Stimulated activated CD4-positive, alpha-beta T cell treated with anti-CD3 and anti-CD28 coated beads, TNF-alpha, amount 100 ng/mL, for 4 hours (primary cell): ENCODE measurements around the gene PDE8A.

ENCODE experiments used
- DNase-seq, 3 experiments: peaks; one replicate each; pipeline ENCODE4 v3.0.0-alpha.2; 2020; ENCODE audit warnings: low read depth in 3 of 3

The PDE8A gene

GRCh38 chr15:85088300-85088699 is 106.6 kb downstream of the PDE8A start:
- DNase-seq: no peak

- no peak for DNase-seq
Observed at GRCh38 chr15:85089929-85090597, 108.4 kb downstream of the PDE8A start.

- no peak for DNase-seq
Observed at GRCh38 chr15:85091990-85092389, 110.3 kb downstream of the PDE8A start.

GRCh38 chr15:85094685-85095084 is 113.0 kb downstream of the PDE8A start:
- no peak for DNase-seq

DNA sequence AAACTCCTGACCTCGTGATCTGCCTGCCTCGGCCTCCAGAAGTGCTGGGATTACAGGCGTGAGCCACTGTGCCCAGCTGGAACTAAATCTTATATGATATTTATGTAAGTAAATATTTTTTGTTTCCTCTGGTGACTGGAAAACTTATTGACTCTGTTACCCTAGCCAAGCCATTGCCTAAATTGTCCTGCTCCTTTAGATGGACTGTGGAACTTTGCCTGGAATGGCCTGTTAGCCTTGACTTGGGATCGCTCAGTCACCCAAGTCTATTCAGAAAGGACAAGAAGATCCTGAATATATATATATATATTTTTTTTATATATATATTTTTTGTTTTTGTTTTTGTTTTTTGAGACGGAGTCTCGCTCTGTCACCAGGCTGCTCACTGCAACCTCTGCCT is 113.9 kb downstream of the PDE8A start:
- DNase-seq: no peak

- DNase-seq: no peak
Observed at GRCh38 chr15:85097250-85097649, 115.6 kb downstream of the PDE8A start.

DNA sequence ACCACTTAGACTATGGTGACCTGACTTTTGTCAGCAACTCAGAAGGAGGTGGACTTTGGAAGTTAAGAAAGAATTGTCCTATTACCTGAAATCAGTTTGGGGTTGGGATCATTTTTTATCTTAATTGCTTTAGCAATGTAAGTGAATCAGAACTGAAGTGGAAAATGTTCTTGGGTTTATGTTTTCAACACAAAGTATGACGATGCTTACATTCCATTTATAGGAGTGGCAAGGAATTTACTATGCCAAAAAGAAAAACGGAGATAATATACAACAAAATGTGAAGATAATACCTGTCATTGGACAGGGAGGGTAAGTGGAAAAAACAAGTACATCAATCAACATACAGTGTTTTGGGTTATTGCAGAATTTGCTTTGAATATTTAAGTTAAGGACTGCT is 116.1 kb downstream of the PDE8A start:
- DNase-seq: no peak

DNA sequence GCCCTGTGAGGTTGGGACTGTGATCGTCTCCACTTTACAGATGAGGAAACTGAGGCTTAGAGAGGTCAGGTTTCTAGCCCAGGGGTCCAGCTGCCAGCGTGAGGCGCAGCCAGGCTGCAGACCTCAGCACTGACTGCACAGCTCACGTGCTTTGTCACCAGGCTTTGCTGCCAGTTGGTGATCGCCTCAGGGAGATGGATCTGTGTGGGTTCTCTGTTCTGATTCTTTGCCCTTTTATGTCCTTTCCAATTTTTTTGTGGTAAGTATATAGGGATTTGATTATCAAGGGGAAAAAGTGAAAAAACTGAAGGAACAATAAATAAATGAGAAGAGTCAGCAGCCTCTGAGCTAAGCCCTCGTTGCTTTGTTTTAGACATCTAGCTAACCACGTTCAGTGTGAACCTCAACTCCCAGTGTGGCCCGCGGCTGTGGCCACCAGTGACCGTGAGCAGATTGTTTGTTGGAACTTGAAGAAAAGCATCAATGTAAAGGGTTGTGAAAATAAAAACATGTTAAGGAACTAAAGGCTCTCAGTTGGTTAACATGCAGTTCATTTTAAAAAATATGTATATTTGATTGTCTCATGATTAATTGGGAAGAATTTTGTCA is 117.6 kb downstream of the PDE8A start:
- no peak for DNase-seq

DNA sequence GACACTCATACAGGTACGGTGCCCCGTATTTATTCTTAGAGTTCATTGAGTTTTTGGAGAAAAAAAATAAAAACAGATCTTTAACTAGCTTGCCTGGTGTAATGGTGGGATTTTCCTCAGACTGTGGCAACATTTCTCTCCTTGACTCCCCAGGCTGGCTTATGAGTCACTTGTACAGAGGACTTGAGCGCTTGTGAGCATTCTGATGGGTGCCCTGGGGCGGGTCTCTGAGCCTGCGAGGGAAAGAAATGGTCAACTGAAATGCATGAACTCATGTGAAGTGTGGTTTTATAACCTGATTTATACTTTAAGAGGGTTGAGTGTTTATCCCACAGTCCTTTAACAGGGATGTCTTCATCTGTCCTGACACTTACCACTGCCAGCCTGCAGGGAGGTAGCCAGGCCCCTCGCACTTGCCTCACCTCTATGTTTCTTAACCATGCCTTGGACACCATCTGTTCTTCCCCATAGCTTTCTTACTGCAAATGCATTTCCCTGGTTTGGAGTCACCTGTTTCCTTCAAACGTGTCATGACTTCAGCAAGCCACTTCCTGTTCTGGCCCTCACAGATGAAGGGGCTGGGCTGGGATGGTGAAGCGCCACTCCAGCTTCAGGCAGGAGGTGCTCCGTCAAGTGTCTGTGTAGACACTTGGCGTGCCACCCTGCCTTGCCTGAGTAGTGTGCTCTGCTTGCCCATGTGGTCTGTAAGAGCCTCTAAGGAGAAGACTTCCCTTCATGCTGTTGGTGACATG is 118.7 kb downstream of the PDE8A start:
- DNase-seq: no peak

DNA sequence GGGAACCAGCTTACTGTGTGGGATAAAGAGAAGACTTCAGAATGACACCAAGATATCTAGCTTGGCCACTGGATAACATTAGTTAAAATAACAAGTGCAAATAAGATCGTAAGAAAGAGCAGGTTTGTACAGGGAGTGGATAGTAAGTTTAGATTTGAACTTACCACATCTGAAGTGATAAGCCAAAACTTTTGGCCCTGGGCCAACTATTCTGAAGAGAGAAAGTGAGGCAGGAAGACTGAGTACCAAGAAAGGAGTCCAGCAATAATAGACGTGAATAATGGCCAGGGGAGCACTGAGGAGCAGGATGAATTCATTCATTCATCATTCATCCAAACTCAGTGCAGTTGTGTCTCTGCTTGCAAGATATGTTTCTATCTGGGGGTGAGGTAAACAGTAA is 122.9 kb downstream of the PDE8A start:
- no peak for DNase-seq

- DNase-seq: no peak
Observed at GRCh38 chr15:85108136-85108535, 126.5 kb downstream of the PDE8A start.

DNA sequence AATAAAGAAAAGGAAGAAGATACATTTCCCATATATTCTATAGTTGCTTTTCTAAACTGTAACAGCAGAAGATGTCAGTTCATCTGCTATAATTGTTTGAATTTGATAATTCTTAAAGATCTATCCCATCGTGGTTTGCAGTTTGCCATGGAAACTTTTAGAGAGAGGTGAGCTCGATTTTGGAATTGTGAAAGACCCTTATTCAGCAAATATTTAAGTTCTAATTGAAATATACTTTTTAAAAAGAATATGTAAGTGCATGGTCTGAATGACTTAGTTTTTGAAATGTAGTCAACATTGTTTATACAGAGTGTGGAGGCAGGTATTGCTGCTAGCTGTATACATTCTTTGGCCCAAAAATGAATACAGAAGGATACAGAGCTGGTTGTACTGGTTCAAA is 127.7 kb downstream of the PDE8A start:
- no peak for DNase-seq

- no peak for DNase-seq
Observed at GRCh38 chr15:85112997-85113396, 131.3 kb downstream of the PDE8A start.

DNA sequence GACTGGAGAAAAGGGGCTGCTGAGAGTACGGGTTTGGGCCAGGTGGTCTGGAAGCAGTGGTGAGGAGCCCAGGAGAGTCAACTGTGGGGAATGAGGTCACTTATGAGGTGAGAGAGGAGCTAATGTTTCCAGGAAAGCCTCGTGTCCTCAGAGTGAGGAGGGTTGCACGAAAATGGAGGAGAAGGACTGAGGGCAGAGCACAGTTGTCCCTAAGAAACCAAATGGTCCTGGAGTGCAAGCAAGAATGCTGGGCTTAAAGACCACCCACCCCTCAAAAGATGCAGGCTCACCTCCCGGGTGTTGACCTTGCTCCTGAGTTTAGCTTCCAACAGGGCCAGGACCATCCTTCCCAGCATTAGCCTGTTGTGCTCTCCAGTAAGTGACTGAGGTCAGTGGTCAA is 133.2 kb downstream of the PDE8A start:
- DNase-seq: no peak

- DNase-seq: no peak
Observed at GRCh38 chr15:85116066-85116465, 134.4 kb downstream of the PDE8A start.

- no peak for DNase-seq
Observed at GRCh38 chr15:85116494-85116893, 134.8 kb downstream of the PDE8A start.

GRCh38 chr15:85116925-85117646 is 135.4 kb downstream of the PDE8A start:
- DNase-seq: no peak

- DNase-seq: no peak
Observed at GRCh38 chr15:85118173-85118572, 136.5 kb downstream of the PDE8A start.

DNA sequence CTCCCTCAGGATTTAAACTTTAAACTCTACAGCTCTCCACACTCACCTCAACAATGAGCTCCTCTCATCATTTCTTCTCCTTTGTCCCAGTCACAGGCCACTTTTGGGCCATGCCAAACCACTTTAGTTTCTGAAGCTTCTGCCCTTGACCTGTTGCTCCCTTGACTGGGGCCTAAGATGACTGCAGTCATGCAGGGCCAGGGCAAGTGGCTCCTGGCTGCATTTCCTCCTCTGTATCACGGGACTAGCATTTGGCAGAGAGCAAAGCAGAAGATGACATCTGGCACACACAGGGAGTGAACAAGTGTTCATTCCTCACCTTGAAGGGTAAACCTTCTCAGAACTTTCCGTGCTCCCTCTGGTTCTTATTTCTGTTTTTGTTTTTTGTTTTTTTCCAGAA is 136.9 kb downstream of the PDE8A start:
- DNase-seq: no peak

DNA sequence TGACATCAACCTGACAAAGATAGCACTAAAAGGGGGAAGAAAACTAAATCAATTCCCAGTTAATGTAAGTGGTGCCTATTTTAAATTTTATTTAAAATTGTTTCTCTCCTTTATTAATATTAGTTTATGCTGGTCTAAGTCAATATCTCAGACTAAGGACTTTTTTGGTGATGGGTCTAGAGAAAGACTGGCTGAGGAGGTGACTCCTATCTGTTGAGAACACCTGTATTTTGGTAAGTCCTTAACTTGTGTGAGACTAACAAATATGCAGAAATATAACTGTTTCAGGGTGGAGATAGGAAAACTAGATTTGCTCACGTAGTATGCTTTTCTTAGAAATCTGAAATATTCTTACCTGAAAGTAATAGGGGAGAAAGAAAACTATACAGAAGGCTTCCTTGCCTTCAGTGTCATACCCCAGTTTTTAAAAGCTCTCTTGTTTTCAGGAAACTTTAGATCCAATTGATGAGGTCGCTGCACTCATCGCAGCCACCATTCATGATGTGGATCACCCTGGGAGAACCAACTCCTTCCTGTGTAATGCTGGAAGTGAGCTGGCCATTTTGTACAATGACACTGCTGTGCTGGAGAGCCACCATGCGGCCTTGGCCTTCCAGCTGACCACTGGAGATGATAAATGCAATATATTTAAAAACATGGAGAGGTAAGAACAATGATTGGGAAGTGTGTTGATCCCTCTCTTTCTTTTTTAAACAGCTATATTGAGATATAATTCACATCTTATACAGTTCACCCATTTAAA is 138.9 kb downstream of the PDE8A start:
- no peak for DNase-seq

GRCh38 chr15:85124173-85124572 is 142.5 kb downstream of the PDE8A start:
- no peak for DNase-seq
